ENCODE data around the gene GOLGB1. TPM values are rescaled to one million over a fixed set of nuclear protein-coding genes. Genes with fewer than 3 reads are reported as not detected.

Gene GOLGB1
- total and polyA plus RNA-seq, 4 donors, result 10.1 to 58.8 (median 33.0) TPM

GRCh38 chr3:121796970-121797369 lies 47.4 kb upstream of the GOLGB1 start:
- H3K9ac ChIP-seq (ENCODE audit: low read depth in 1 of 2, low read length in 2 of 2), result no peak overlapping the region
- TF ChIP-seq JUND (IDR thresholded peaks at IDR 0.05), result no peak
- TF ChIP-seq HNF4A (conservative IDR thresholded peaks at IDR 0.05), result no peak
- TF ChIP-seq RAD21 (IDR thresholded peaks at IDR 0.05), result no peak
- no peak for TF ChIP-seq REST (IDR thresholded peaks at IDR 0.05)
- TF ChIP-seq YY1 (IDR thresholded peaks at IDR 0.05), result no peak
- TF ChIP-seq SP1 (IDR thresholded peaks at IDR 0.05), result no peak
- TF ChIP-seq HNF4G (IDR thresholded peaks at IDR 0.05), result no peak
- TF ChIP-seq TAF1 (conservative IDR thresholded peaks at IDR 0.05), result no peak
- TF ChIP-seq CTCF (IDR thresholded peaks at IDR 0.05; ENCODE audit: low read depth, low read length, missing input control), result no peak
- no peak for TF ChIP-seq ZBTB33 (IDR thresholded peaks at IDR 0.05)
- no peak for TF ChIP-seq FOXA2 (IDR thresholded peaks at IDR 0.05)
- no peak for TF ChIP-seq GABPA (IDR thresholded peaks at IDR 0.05 in 1 of 2, conservative IDR thresholded peaks at IDR 0.05 in 1 of 2)
- TF ChIP-seq EGR1 (IDR thresholded peaks at IDR 0.05; ENCODE audit: low read depth in 2 of 2), result no peak
- TF ChIP-seq NR2F2 (IDR thresholded peaks at IDR 0.05), result no peak
- no peak for TF ChIP-seq FOXA1 (IDR thresholded peaks at IDR 0.05)
- TF ChIP-seq ATF3 (IDR thresholded peaks at IDR 0.05), result no peak
- no peak for TF ChIP-seq MAX (IDR thresholded peaks at IDR 0.05)
- H3K36me3 ChIP-seq (ENCODE audit: control insufficient read depth in 4 of 4, insufficient read depth in 3 of 4, low read depth in 1 of 4, low read length in 3 of 4), result peaks cover 0 to 5% (median 1%) of the 10 kb centered on the region in 4 donors
- 68% methylated on average over 1 of the region's 1 CpG for WGBS
- H3K27me3 ChIP-seq (ENCODE audit: control insufficient read depth in 4 of 4, insufficient read depth in 4 of 4, low read length in 3 of 4), result no peaks in the 10 kb centered on the region
- no peak overlapping the region for H3K4me3 ChIP-seq (ENCODE audit: low read depth in 1 of 3, low read length in 3 of 3)
- H3K4me1 ChIP-seq (ENCODE audit: control insufficient read depth in 4 of 4, insufficient read depth in 4 of 4, low read length in 3 of 4), result no peaks in the 10 kb centered on the region
- DNase-seq (ENCODE audit: low spot score), result no peak
- no peak overlapping the region for H3K27ac ChIP-seq (ENCODE audit: low read depth in 1 of 2, low read length in 2 of 2)
- no peaks in the 10 kb centered on the region for H3K9me3 ChIP-seq (ENCODE audit: control insufficient read depth in 4 of 4, low read length in 3 of 4)
